ENCODE measurements around the gene SYNM. TPM values are rescaled to one million over a fixed set of nuclear protein-coding genes. Genes with fewer than 3 reads are reported as not detected.
"Not testable (repeated sequence)": the region's sequence is repeated elsewhere in the genome, so short reads cannot be mapped to it uniquely, and the experiment has no call there.

Gene SYNM
- total RNA-seq, 1 donor from 2014 or later: 1.4 TPM

GRCh38 chr15:99058421-99058870, 46.4 kb upstream of the SYNM start:
- H3K4me3 Mint-ChIP-seq: peak overlapping the region; percentile 69
- no peak for DNase-seq (ENCODE audit: low spot score in 2 of 2, unreplicated experiment in 2 of 2)
- no peak for TF ChIP-seq CTCF (IDR thresholded peaks at IDR 0.05; ENCODE audit: unreplicated experiment)
- H3K27ac Mint-ChIP-seq: peak overlapping the region; percentile 90
- peaks cover 14% of the 10 kb centered on the region for H3K27me3 Mint-ChIP-seq (ENCODE audit: low read depth)
- H3K9me3 Mint-ChIP-seq: no peaks in the 10 kb centered on the region
- H3K36me3 Mint-ChIP-seq: no peaks in the 10 kb centered on the region
- H3K4me1 Mint-ChIP-seq: peaks cover 5% of the 10 kb centered on the region

GRCh38 chr15:99059010-99059981, 45.6 kb upstream of the SYNM start:
- peak overlapping the region; percentile 91 for H3K27ac Mint-ChIP-seq
- H3K4me1 Mint-ChIP-seq: peaks cover 5% of the 10 kb centered on the region
- peak; percentile 77 to 88 for DNase-seq (ENCODE audit: low spot score in 2 of 2, unreplicated experiment in 2 of 2)
- no peaks in the 10 kb centered on the region for H3K9me3 Mint-ChIP-seq
- peak; percentile 84 for TF ChIP-seq CTCF (IDR thresholded peaks at IDR 0.05; ENCODE audit: unreplicated experiment)
- H3K36me3 Mint-ChIP-seq: no peaks in the 10 kb centered on the region
- H3K27me3 Mint-ChIP-seq (ENCODE audit: low read depth): peaks cover 14% of the 10 kb centered on the region
- peak overlapping the region; percentile 75 for H3K4me3 Mint-ChIP-seq

GRCh38 chr15:99060186-99060585, 44.7 kb upstream of the SYNM start:
- DNase-seq (ENCODE audit: low spot score in 2 of 2, unreplicated experiment in 2 of 2); H3K4me1 Mint-ChIP-seq; H3K36me3 Mint-ChIP-seq; H3K4me3 Mint-ChIP-seq; H3K27ac Mint-ChIP-seq; H3K9me3 Mint-ChIP-seq: not testable (repeated sequence)
- H3K27me3 Mint-ChIP-seq (ENCODE audit: low read depth): peaks cover 14% of the 10 kb centered on the region

- Mint-ChIP-seq H3K4me3 (no peak overlapping the region), H3K36me3 (no peaks in the 10 kb centered on the region), H3K27ac (no peak overlapping the region), H3K27me3 (ENCODE audit: low read depth) (peaks cover 14% of the 10 kb centered on the region), H3K9me3 (no peaks in the 10 kb centered on the region), H3K4me1 (peaks cover 5% of the 10 kb centered on the region)
- TF ChIP-seq CTCF (IDR thresholded peaks at IDR 0.05; ENCODE audit: unreplicated experiment): no peak
- DNase-seq (ENCODE audit: low spot score in 2 of 2, unreplicated experiment in 2 of 2): no peak
Measured at GRCh38 chr15:99062226-99062625, 42.7 kb upstream of the SYNM start.

- no peak overlapping the region for H3K4me3 Mint-ChIP-seq
- no peak overlapping the region for H3K27ac Mint-ChIP-seq
Measured at GRCh38 chr15:99068186-99068585, 36.7 kb upstream of the SYNM start.

More at GRCh38 chr15:99068186-99068585, 36.7 kb upstream of the SYNM start:
- Mint-ChIP-seq H3K4me1 (peaks cover 5% of the 10 kb centered on the region), H3K36me3 (no peaks in the 10 kb centered on the region), H3K9me3 (no peaks in the 10 kb centered on the region), H3K27me3 (ENCODE audit: low read depth) (peaks cover 6% of the 10 kb centered on the region)
- no peak for TF ChIP-seq CTCF (IDR thresholded peaks at IDR 0.05; ENCODE audit: unreplicated experiment)
- DNase-seq (ENCODE audit: low spot score in 2 of 2, unreplicated experiment in 2 of 2): no peak
